Dendritic cell treated with granulocyte-macrophage colony-stimulating factor and Interleukin-4, amounts not matched to agents 40 ng/mL and 50 ng/mL, for 4 days (primary cell): Measurements from ENCODE around the gene PAX7.

Experiments
- H3K27ac Mint-ChIP-seq: one replicate; pipeline ENCODE4 v1.8.0; 2022; ENCODE audit warnings: mild to moderate bottlenecking, mixed read lengths
- H3K27me3 Mint-ChIP-seq: one replicate; pipeline ENCODE4 v1.8.0; 2022; ENCODE audit warnings: mild to moderate bottlenecking, mixed read lengths
- H3K36me3 Mint-ChIP-seq: one replicate; pipeline ENCODE4 v1.8.0; 2022; ENCODE audit warnings: low read depth, mixed read lengths
- H3K4me1 Mint-ChIP-seq: one replicate; pipeline ENCODE4 v1.8.0; 2022; ENCODE audit warnings: low read depth, mixed read lengths
- H3K4me3 Mint-ChIP-seq: one replicate; pipeline ENCODE4 v1.8.0; 2022; ENCODE audit warnings: mild to moderate bottlenecking, moderate library complexity, mixed read lengths
- H3K9me3 Mint-ChIP-seq: one replicate; pipeline ENCODE4 v1.8.0; 2022; ENCODE audit warnings: mixed read lengths
- intact Hi-C: fragments of 100-400 bp; cut with micrococcal nuclease; formaldehyde crosslinking; loops from one replicate; pipeline ENCODE4 v1.15.0; 2022

The PAX7 gene

GRCh38 chr1:18783705-18784481 lies 153.2 kb downstream of the PAX7 start:
- Mint-ChIP-seq H3K4me3 (no peak overlapping the region), H3K4me1 (no peaks in the 10 kb centered on the region), H3K27ac (no peak overlapping the region), H3K9me3 (no peaks in the 10 kb centered on the region), H3K27me3 (peaks cover 31% of the 10 kb centered on the region), H3K36me3 (no peaks in the 10 kb centered on the region)
- intact Hi-C loops: no loop called here

- Mint-ChIP-seq H3K27me3 (peaks cover 28% of the 10 kb centered on the region), H3K4me3 (no peak overlapping the region), H3K9me3 (no peaks in the 10 kb centered on the region), H3K4me1 (no peaks in the 10 kb centered on the region), H3K36me3 (no peaks in the 10 kb centered on the region), H3K27ac (no peak overlapping the region)
- intact Hi-C loops: no loop called here
Observed at GRCh38 chr1:18784482-18784831, 153.8 kb downstream of the PAX7 start.

GRCh38 chr1:18786149-18786548 lies 155.5 kb downstream of the PAX7 start:
- no peaks in the 10 kb centered on the region for H3K9me3 Mint-ChIP-seq
- H3K4me3 Mint-ChIP-seq: no peak overlapping the region
- intact Hi-C loops: no loop called here
- peaks cover 34% of the 10 kb centered on the region for H3K27me3 Mint-ChIP-seq
- no peaks in the 10 kb centered on the region for H3K36me3 Mint-ChIP-seq
- H3K4me1 Mint-ChIP-seq: no peaks in the 10 kb centered on the region
- H3K27ac Mint-ChIP-seq: no peak overlapping the region

- H3K36me3 Mint-ChIP-seq: no peaks in the 10 kb centered on the region
- H3K27me3 Mint-ChIP-seq: peaks cover 32% of the 10 kb centered on the region
- intact Hi-C loops: no loop called here
- no peaks in the 10 kb centered on the region for H3K4me1 Mint-ChIP-seq
- H3K9me3 Mint-ChIP-seq: no peaks in the 10 kb centered on the region
- no peak overlapping the region for H3K4me3 Mint-ChIP-seq
- no peak overlapping the region for H3K27ac Mint-ChIP-seq
Observed at GRCh38 chr1:18787825-18788385, 157.3 kb downstream of the PAX7 start.

- Mint-ChIP-seq H3K4me3 (no peak overlapping the region), H3K9me3 (no peaks in the 10 kb centered on the region), H3K4me1 (no peaks in the 10 kb centered on the region), H3K36me3 (no peaks in the 10 kb centered on the region), H3K27ac (no peak overlapping the region), H3K27me3 (peaks cover 27% of the 10 kb centered on the region)
- intact Hi-C loops: no loop called here
Observed at GRCh38 chr1:18789246-18789645, 158.6 kb downstream of the PAX7 start.

GRCh38 chr1:18792747-18793146 lies 162.1 kb downstream of the PAX7 start:
- H3K27me3 Mint-ChIP-seq: peaks cover 17% of the 10 kb centered on the region
- intact Hi-C loops: no loop called here
- H3K36me3 Mint-ChIP-seq: no peaks in the 10 kb centered on the region
- no peaks in the 10 kb centered on the region for H3K9me3 Mint-ChIP-seq
- no peaks in the 10 kb centered on the region for H3K4me1 Mint-ChIP-seq
- H3K4me3 Mint-ChIP-seq: no peak overlapping the region
- no peak overlapping the region for H3K27ac Mint-ChIP-seq

GRCh38 chr1:18793164-18793563 lies 162.5 kb downstream of the PAX7 start:
- Mint-ChIP-seq H3K27me3 (peaks cover 15% of the 10 kb centered on the region), H3K4me1 (no peaks in the 10 kb centered on the region), H3K9me3 (no peaks in the 10 kb centered on the region), H3K4me3 (no peak overlapping the region), H3K36me3 (no peaks in the 10 kb centered on the region), H3K27ac (no peak overlapping the region)
- intact Hi-C loops: no loop called here

- intact Hi-C loops: no loop called here
- peaks cover 15% of the 10 kb centered on the region for H3K27me3 Mint-ChIP-seq
- no peaks in the 10 kb centered on the region for H3K36me3 Mint-ChIP-seq
- no peak overlapping the region for H3K27ac Mint-ChIP-seq
- H3K4me3 Mint-ChIP-seq: no peak overlapping the region
- H3K9me3 Mint-ChIP-seq: no peaks in the 10 kb centered on the region
- H3K4me1 Mint-ChIP-seq: no peaks in the 10 kb centered on the region
Observed at GRCh38 chr1:18794051-18794450, 163.4 kb downstream of the PAX7 start.

GRCh38 chr1:18794561-18794960 lies 163.9 kb downstream of the PAX7 start:
- Mint-ChIP-seq H3K27ac (no peak overlapping the region), H3K4me3 (no peak overlapping the region), H3K4me1 (no peaks in the 10 kb centered on the region), H3K9me3 (no peaks in the 10 kb centered on the region), H3K36me3 (no peaks in the 10 kb centered on the region), H3K27me3 (peaks cover 15% of the 10 kb centered on the region)
- intact Hi-C loops: no loop called here

GRCh38 chr1:18795002-18795689 lies 164.5 kb downstream of the PAX7 start:
- intact Hi-C loops: no loop called here
- H3K36me3 Mint-ChIP-seq: no peaks in the 10 kb centered on the region
- H3K27ac Mint-ChIP-seq: no peak overlapping the region
- H3K4me3 Mint-ChIP-seq: no peak overlapping the region
- H3K27me3 Mint-ChIP-seq: peaks cover 15% of the 10 kb centered on the region
- no peaks in the 10 kb centered on the region for H3K9me3 Mint-ChIP-seq
- no peaks in the 10 kb centered on the region for H3K4me1 Mint-ChIP-seq

GRCh38 chr1:18796950-18797349 lies 166.3 kb downstream of the PAX7 start:
- no peak overlapping the region for H3K27ac Mint-ChIP-seq
- no peaks in the 10 kb centered on the region for H3K36me3 Mint-ChIP-seq
- H3K9me3 Mint-ChIP-seq: no peaks in the 10 kb centered on the region
- H3K27me3 Mint-ChIP-seq: peaks cover 9% of the 10 kb centered on the region
- no peaks in the 10 kb centered on the region for H3K4me1 Mint-ChIP-seq
- H3K4me3 Mint-ChIP-seq: no peak overlapping the region
- intact Hi-C loops: no loop called here
